SK-N-MC (cell line): Measurements from ENCODE around the gene PTPRK.

Experiments used
- EZH2 ChIP-seq: fragments of 200-600 bp; sonication (generic); IDR thresholded peaks from one replicate; pipeline ENCODE4 v1.6.1; 2017; ENCODE audit warnings: antibody characterized with exemption
- POLR2AphosphoS5 ChIP-seq: IDR thresholded peaks from 2 replicates; pipeline ENCODE4 v1.6.1; 2012; ENCODE audit warnings: mild to moderate bottlenecking, low read depth, low read length, borderline replicate concordance

- no peak for TF ChIP-seq EZH2
- TF ChIP-seq POLR2AphosphoS5, result no peak
These were observed 315.8 kb downstream of the PTPRK start for GRCh38 chr6:128204616-128205015.
